Measurements from ENCODE around the gene GIPR.

DNA sequence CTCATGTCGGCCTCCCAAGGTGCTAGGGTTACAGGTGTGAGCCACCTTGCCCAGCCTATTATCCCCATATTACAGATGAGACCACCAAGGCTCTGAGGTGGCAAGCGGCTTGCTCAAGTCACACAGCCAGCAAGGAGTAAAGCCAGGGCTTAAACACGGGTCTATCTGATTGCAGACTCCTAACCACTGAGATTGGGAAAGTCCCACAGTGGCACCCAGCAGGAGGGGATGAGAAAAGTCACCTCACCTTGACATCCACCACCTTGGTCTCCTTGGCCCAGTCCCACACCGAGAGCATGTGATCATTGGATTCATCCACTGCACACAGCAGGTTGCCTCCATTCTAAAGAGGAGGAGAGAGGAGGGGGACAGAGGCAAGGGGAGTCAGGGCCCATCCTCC lies 38.3 kb upstream of the GIPR start:
- TF ChIP-seq CTCF (IDR thresholded peaks at IDR 0.05) = no peak
- TF ChIP-seq POLR2A (IDR thresholded peaks at IDR 0.05) = no peak

All from thyroid gland (tissue), 4 donors.